GM10266 (cell line): ENCODE data around the gene TTC38.

ENCODE experiments used
- DNase-seq: peaks from one replicate; pipeline ENCODE4 v3.0.0; 2012; ENCODE audit errors: extremely low spot score
- CTCF ChIP-seq: IDR thresholded peaks from 2 replicates; pipeline ENCODE4 v1.5.1; 2012; ENCODE audit warnings: mild to moderate bottlenecking, low read depth; ENCODE audit not compliant: control insufficient read depth, insufficient read depth; ENCODE audit errors: missing control alignments

Gene TTC38

GRCh38 chr22:46267431-46268279, at the start of gene TTC38:
TTC38 (plus strand) TSS chr22:46268008; CDS start chr22:46268040, 32 bp downstream.
- peak; percentile 96 for DNase-seq
- TF ChIP-seq CTCF = no peak

GRCh38 chr22:46219636-46220035, 48.2 kb upstream of the TTC38 start:
- DNase-seq = no peak
- no peak for TF ChIP-seq CTCF

GRCh38 chr22:46220921-46221320, 46.9 kb upstream of the TTC38 start:
- TF ChIP-seq CTCF = no peak
- no peak for DNase-seq

GRCh38 chr22:46224044-46224897, 43.5 kb upstream of the TTC38 start:
- no peak for DNase-seq
- TF ChIP-seq CTCF = no peak

- no peak for TF ChIP-seq CTCF
- no peak for DNase-seq
Measured at GRCh38 chr22:46224898-46225290, 42.9 kb upstream of the TTC38 start.

- TF ChIP-seq CTCF = no peak
Measured at GRCh38 chr22:46225631-46226030, 42.2 kb upstream of the TTC38 start.

More at GRCh38 chr22:46225631-46226030, 42.2 kb upstream of the TTC38 start:
- DNase-seq = no peak
